GM19023 (cell line): ENCODE measurements around the gene CYP2A6.
"Not testable (repeated sequence)": the region's sequence is repeated elsewhere in the genome, so short reads cannot be mapped to it uniquely, and the experiment has no call there.

Experiments
- ATAC-seq: cut with Tn5 transposase; IDR thresholded peaks from one replicate; pipeline ENCODE4 v1.9.1; 2021; ENCODE audit warnings: mild to moderate bottlenecking, moderate library complexity; ENCODE audit not compliant: unreplicated experiment

The CYP2A6 gene, protein sequence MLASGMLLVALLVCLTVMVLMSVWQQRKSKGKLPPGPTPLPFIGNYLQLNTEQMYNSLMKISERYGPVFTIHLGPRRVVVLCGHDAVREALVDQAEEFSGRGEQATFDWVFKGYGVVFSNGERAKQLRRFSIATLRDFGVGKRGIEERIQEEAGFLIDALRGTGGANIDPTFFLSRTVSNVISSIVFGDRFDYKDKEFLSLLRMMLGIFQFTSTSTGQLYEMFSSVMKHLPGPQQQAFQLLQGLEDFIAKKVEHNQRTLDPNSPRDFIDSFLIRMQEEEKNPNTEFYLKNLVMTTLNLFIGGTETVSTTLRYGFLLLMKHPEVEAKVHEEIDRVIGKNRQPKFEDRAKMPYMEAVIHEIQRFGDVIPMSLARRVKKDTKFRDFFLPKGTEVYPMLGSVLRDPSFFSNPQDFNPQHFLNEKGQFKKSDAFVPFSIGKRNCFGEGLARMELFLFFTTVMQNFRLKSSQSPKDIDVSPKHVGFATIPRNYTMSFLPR

DNA sequence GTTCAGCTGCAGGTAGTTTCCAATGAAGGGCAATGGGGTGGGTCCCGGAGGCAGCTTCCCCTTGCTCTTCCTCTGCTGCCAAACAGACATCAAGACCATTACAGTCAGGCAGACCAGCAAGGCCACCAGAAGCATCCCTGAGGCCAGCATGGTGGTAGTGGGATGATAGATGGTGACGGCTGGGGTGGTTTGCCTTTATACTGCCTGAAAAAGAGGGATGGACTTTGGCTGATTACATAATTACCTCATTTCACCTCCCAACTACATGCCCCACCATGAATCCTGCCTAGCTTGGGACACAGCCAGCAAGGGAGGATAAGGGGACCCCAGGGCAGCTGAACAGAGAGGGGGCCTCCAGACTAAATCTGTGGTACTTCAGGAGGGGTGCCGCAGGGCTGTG, at the start of gene CYP2A6:
Gene CYP2A6, minus strand, starts transcription at position 171 of the 400 bp plus-strand sequence. Its CDS starts 21 bp downstream, at position 150.
- ATAC-seq = not testable (repeated sequence)

GRCh38 chr19:40899964-40900363, 49.7 kb upstream of the CYP2A6 start:
- not testable (repeated sequence) for ATAC-seq

DNA sequence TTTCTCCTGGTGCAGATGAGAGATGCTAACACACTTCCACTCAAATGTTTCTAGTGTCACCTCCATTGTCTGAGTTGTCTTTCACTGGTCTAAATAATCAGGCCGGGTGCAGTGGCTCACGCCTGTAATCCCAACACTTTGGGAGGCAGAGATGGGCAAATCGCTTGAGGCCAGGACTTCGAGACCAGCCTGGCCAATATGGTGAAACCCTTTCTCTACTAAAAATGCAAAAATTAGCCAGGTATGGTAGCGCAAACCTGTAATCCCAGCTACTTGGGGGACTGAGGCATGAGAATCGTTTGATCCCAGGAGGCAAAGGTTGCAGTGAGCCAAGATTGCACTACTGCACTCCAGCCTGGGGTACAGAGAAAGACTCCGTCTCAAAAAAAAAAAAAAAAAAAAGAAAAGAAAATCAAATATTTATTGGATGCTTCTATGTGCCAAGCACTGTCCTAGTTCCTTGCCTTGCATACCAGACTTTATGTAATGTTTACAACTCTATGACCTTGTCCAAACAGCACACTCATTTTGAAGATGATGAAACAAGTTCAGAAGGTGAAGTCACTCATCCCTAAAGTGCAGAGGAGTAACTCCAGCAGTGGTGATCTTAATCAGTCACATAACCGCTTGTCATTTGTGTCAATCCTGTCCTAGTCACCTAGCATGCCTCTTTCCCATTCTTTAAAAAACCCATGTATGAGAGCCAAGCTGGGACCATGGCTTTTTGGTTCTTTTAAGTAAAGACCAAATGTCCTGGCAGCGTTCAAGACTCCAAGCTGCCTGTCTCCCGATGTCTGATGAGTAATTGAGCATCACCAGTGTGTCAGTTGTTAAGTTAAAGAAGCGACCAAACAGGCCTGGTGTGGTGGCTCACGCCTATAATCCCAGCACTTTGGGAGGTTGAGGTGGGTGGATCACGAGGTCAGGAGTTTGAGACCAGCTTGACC, 46.9 kb upstream of the CYP2A6 start:
- ATAC-seq = not testable (repeated sequence)

DNA sequence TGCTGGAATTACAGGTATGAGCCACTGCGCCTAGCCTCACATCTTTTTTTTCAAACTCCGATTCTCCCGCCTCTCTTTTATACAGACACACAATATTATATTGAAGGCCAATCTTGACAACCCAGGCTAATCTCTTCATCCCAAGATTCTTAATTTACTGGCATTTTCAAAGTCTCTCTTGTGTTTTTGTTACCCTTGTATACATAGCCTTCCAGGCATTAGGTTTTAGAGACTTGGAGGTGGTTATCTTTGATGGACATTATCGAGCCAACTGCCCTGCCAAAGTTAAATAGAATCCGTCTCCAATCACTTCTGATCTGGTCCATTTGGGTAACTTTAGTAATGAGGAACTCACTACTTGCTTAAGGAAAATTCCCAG, 46.2 kb upstream of the CYP2A6 start:
- no peak for ATAC-seq

DNA sequence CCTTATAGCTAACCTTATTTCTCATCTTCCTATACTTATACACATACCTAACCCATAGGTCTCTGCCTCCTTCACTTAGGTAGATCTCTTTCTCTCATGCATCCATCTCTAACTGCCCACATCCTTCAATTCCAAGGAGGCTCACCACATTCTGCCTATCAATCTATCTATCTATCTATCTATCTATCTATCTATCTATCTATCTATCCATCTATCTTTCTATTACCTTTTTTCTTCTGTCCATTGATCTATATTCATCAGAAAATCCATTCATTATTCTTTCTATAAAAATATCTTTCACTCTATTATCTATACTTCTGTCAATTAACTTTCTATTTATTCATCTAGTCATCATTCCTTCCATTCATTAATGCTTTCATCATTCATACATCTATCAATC, 42.9 kb upstream of the CYP2A6 start:
- no peak for ATAC-seq

GRCh38 chr19:40889366-40889765, 39.1 kb upstream of the CYP2A6 start:
- no peak for ATAC-seq

GRCh38 chr19:40888191-40888590, 37.9 kb upstream of the CYP2A6 start:
- no peak for ATAC-seq

DNA sequence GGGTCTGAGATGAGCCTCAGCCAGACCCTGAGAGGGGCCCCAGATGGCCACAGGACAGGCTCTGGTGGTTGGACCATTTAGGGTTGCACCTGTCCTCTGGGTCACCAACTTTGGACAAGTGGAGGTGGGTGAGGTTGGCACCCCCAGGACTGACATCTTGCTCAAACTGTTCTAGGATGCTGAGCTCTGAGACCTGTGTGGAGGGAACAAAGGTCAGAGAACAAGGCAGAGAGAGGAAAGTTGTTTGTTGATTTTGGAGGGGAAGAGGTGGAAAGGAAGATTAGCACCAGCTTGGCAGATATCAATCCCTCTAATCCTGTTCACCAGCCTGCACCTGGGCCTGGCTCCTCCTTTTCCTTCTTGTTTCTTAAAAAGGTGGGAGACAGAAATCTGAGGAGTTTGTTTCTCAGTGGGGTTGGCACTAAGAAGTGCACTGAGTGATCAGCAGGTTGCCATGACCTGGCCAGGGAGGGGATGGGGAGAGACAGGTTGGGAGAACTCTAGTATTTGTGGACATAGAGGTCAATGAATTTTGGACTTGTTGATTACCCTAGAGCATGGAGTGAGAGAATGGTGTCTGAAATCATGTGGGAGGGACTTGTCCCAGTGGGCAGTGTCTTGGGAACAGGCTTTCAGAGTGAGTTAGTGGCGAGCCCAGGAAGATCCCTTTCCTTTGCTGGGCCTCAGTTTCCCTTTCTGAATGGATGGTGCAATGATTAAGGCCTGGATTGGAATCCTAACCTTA, 34.1 kb upstream of the CYP2A6 start:
- not testable (repeated sequence) for ATAC-seq

- ATAC-seq = not testable (repeated sequence)
Observed at GRCh38 chr19:40882062-40882461, 31.8 kb upstream of the CYP2A6 start, which contains the start of gene CYP2A7. Gene CYP2A7, minus strand, starts transcription at chr19:40882231. Its CDS starts 21 bp downstream, at chr19:40882210.

- not testable (repeated sequence) for ATAC-seq
Observed at GRCh38 chr19:40879349-40879748, 29.1 kb upstream of the CYP2A6 start.

- not testable (repeated sequence) for ATAC-seq
Observed at GRCh38 chr19:40875526-40875951, 25.3 kb upstream of the CYP2A6 start.

DNA sequence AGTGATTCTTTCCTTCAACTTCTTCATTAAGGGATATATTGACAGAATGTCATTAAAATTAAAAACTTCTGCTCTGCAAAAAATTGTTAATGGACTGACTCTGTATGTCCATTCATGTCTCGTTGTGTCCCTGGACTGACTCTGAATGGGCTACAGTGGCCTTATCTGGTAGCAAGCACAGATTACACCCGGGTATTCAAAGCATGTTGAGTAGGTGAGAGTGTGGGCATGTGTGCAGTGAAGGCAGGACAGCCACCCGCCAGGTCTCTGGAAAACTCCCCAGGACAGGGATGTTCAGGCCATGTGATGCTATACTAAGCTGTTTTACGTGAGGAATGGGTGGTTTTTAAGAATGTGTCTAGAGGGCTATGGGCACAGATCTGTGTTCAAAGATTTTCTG, 24.6 kb upstream of the CYP2A6 start:
- not testable (repeated sequence) for ATAC-seq

- ATAC-seq = not testable (repeated sequence)
Observed at GRCh38 chr19:40873873-40874272, 23.6 kb upstream of the CYP2A6 start.

DNA sequence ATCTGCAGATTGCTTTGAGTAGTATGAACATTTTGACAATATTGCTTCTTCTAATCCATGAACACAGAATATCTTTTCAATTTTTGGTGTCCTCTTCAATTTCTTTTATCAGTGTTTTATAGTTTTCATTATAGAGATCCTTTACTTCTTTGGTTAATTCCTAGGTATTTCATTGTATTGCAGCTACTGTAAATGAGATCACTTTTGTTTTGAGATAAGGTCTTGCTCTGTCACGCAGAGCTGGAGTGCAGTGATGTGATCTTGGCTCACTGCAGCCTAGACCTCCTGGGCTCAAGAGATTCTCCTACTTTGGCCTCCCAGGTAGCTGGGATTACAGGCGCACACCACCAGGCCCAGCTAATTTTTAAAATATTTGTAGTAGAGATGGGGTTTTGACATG, 22.0 kb upstream of the CYP2A6 start:
- no peak for ATAC-seq

DNA sequence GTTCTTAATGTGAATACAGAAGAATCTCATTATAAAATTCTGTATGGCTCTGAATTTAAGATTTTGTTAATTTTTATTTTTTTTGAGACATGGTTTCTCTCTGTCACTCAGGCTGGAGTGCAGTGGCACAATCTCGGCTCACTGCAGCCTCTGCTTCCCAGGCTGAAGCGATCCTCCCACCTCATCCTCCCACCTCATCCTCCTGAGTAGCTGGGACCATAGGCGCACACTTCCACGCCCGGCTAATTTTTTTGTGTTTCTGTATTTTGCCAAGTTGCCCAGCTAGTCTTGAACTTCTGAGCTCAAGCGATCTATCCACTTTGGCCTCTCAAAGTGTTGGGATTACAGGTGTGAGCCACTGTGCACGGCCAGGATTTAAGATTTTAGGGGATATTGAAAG, 17.5 kb upstream of the CYP2A6 start:
- no peak for ATAC-seq

GRCh38 chr19:40864739-40865496, 14.7 kb upstream of the CYP2A6 start:
- not testable (repeated sequence) for ATAC-seq

- no peak for ATAC-seq
Observed at GRCh38 chr19:40862785-40863184, 12.5 kb upstream of the CYP2A6 start.

- ATAC-seq = no peak
Observed at GRCh38 chr19:40862333-40862732, 12.1 kb upstream of the CYP2A6 start.

DNA sequence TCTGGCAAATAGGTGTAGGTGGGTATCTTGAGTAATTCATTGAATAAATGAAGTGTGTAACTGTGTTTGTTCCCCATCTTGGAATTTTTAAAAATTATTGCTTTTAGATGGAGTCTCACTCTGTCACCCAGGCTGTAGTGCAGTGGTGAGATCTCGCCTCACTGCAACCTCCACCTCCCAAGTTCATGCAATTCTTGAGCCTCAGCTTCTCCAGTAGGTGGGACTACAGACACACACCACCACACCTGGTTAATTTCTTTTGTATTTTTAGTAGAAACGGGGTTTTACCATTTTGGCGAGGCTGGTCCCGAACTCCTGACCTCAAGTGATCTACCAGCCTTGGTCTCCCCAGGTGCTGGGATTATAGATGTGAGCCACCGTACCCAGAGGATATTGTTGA, 7.9 kb upstream of the CYP2A6 start:
- no peak for ATAC-seq
